ENCODE data around the gene NBPF12.
"Not testable (repeated sequence)": the region's sequence is repeated elsewhere in the genome, so short reads cannot be mapped to it uniquely, and the experiment has no call there.

- TF ChIP-seq CTCF (conservative IDR thresholded peaks at IDR 0.05; ENCODE audit: low read length); EZH2phosphoT487 (IDR thresholded peaks at IDR 0.05; ENCODE audit: borderline replicate concordance, low read depth, low read length): not testable (repeated sequence)
These were observed 104.8 kb downstream of the NBPF12 start for GRCh38 chr1:147042891-147043290.
